Endothelial cell of umbilical vein (primary cell): Measurements from ENCODE around the gene PNLIP. TPM values are rescaled to one million over a fixed set of nuclear protein-coding genes. Genes with fewer than 3 reads are reported as not detected.
A peak's percentile ranks its signal among the peaks of the same experiment; 100 is the strongest.

Experiments used
- BruUV-seq: library from RNA; stranded (reverse); fragments of 400-500 nt; replicated peaks from 2 replicates; lab custom pipeline; 2021; lab: Mats Ljungman, UMichigan
- CTCF ChIA-PET: fragments of 300-600, 350-600 bp; sonication (Branson Sonifier 250); formaldehyde crosslinking; loops from one replicate; lab custom pipeline; 2021; ENCODE audit warnings: antibody characterized with exemption, inconsistent platforms; lab: Charles Lee
- POLR2A ChIA-PET: fragments of 300-600, 350-600 bp; sonication (Branson Sonifier 250); formaldehyde crosslinking; loops from one replicate; lab custom pipeline; 2021; ENCODE audit warnings: antibody characterized with exemption, inconsistent platforms; lab: Charles Lee
- DNase-seq: peaks from one replicate; pipeline ENCODE4 v3.0.0-alpha.2; 2011; ENCODE audit warnings: low read depth, low spot score
- FAIRE-seq: peaks from 2 replicates; lab custom pipeline; 2011; peaks lifted over from hg19 to GRCh38; lab: Jason Lieb, UNC
- H2AFZ ChIP-seq: 2 replicates; pipeline ENCODE4 v1.6.0; 2012; ENCODE audit warnings: low read depth, low read length, control low read depth, inconsistent platforms
- H3K27ac ChIP-seq: 2 replicates; pipeline ENCODE4 v1.5.1; 2011; ENCODE audit warnings: low read depth, mild to moderate bottlenecking, control low read depth, low read length, moderate library complexity; ENCODE audit not compliant: insufficient read depth
- H3K27me3 ChIP-seq, 2 experiments: 2 replicates each; pipeline versions ENCODE4 v1.6.0 to v1.6.1; 2011; ENCODE audit warnings: low read length in 2 of 2, mixed read lengths in 1 of 2; ENCODE audit not compliant: control insufficient read depth in 2 of 2, insufficient read depth in 2 of 2
- H3K36me3 ChIP-seq, 2 experiments: 2 replicates in 1 of 2; 3 replicates in 1 of 2; pipeline ENCODE4 v1.5.1; 2011; ENCODE audit warnings: low read length in 2 of 2, mild to moderate bottlenecking in 1 of 2, moderate library complexity in 1 of 2; ENCODE audit not compliant: control insufficient read depth in 2 of 2, insufficient read depth in 2 of 2; ENCODE audit errors: extremely low read depth in 1 of 2
- H3K4me1 ChIP-seq: 3 replicates; pipeline ENCODE4 v1.5.1; 2011; ENCODE audit warnings: mild to moderate bottlenecking, low read length; ENCODE audit not compliant: control insufficient read depth, insufficient read depth; ENCODE audit errors: extremely low read depth
- H3K4me2 ChIP-seq: 2 replicates; pipeline ENCODE4 v1.6.1; 2011; ENCODE audit warnings: low read length, control low read depth, mixed read lengths; ENCODE audit not compliant: insufficient read depth
- H3K4me3 ChIP-seq, 3 experiments: fragments of 200-600 bp in 1 of 3; sonication (generic), shearing (Covaris generic) in 1 of 3; replicated peaks in 1 of 3; 2 replicates each; pipeline ENCODE4 v1.5.1; 2011 to 2016; ENCODE audit warnings: control low read depth in 3 of 3, low read length in 3 of 3, mild to moderate bottlenecking in 2 of 3, inconsistent platforms in 1 of 3, low read depth in 1 of 3, moderate library complexity in 1 of 3; ENCODE audit not compliant: insufficient read depth in 1 of 3
- H3K79me2 ChIP-seq: 2 replicates; pipeline ENCODE4 v1.6.0; 2012; ENCODE audit warnings: low read length, inconsistent platforms; ENCODE audit not compliant: control insufficient read depth, insufficient read depth
- H3K9ac ChIP-seq: replicated peaks from 2 replicates; pipeline ENCODE3; 2011; ENCODE audit warnings: low read length, control low read depth; ENCODE audit not compliant: insufficient read depth; ENCODE audit errors: extremely low read depth
- H3K9me1 ChIP-seq: replicated peaks from 3 replicates; pipeline ENCODE4 v1.6.0; 2011; ENCODE audit warnings: mild to moderate bottlenecking, low read length; ENCODE audit not compliant: control insufficient read depth, insufficient read depth; ENCODE audit errors: extremely low read depth
- H3K9me3 ChIP-seq: replicated peaks from 2 replicates; pipeline ENCODE4 v1.5.1; 2012; ENCODE audit warnings: low read length, inconsistent platforms; ENCODE audit not compliant: control insufficient read depth, insufficient read depth
- H4K20me1 ChIP-seq: replicated peaks from 2 replicates; pipeline ENCODE3; 2011; ENCODE audit warnings: mild to moderate bottlenecking, low read length; ENCODE audit not compliant: control insufficient read depth, insufficient read depth; ENCODE audit errors: extremely low read depth
- FOS ChIP-seq: IDR thresholded peaks from 2 replicates; pipeline ENCODE4 v1.6.1; 2011; ENCODE audit warnings: mild to moderate bottlenecking, low read length, moderate library complexity, borderline replicate concordance; ENCODE audit not compliant: insufficient read depth
- JUN ChIP-seq: IDR thresholded peaks from 2 replicates; pipeline ENCODE4 v1.6.1; 2011; ENCODE audit warnings: borderline replicate concordance, low read depth; ENCODE audit not compliant: insufficient read length, insufficient read depth
- dilution Hi-C: fragments of 300-500 bp; cut with MboI; formaldehyde crosslinking; loops from one replicate; pipeline ENCODE4 v1.15.0; 2019; ENCODE audit warnings: low sequenced_read_pairs; ENCODE audit not compliant: extremely low pct_ligation_motif_present
- intact Hi-C: fragments of 100-400 bp; cut with micrococcal nuclease; formaldehyde crosslinking; loops from one replicate; pipeline ENCODE4 v1.10.0; 2022
- polyA plus RNA-seq, 4 experiments: library from polyadenylated mRNA; depleted of rRNA in 3 of 4; stranded (reverse) in 3 of 4; unstranded in 1 of 4; fragments of >200 nt; gene quantifications; 2 replicates each; pipeline versions ENCODE4 v1.2.1 to v1.2.3, GENCODE V29; 2011 to 2012; ENCODE audit warnings: missing spikeins in 1 of 4
- total RNA-seq: library from RNA; stranded (reverse); gene quantifications from 2 replicates; pipeline ENCODE4 v1.2.3, GENCODE V29; 2021
- TF ChIP-seq, protein P1 (sequence below), 2 donors: IDR thresholded peaks; 1 replicate in 1 of 2; 2 replicates in 1 of 2; pipeline ENCODE4 v1.5.1; 2011; ENCODE audit warnings: low read length in 2 of 2, mild to moderate bottlenecking in 2 of 2, moderate library complexity in 2 of 2, control low read depth in 1 of 2, inconsistent platforms in 1 of 2, low read depth in 1 of 2; ENCODE audit not compliant: insufficient read depth in 1 of 2; ENCODE audit errors: extremely low read depth in 1 of 2

PNLIP gene
- total and polyA plus RNA-seq, 2 donors (not counting 3 experiments of a cell fraction or from before 2014, with no cell fraction given), result not detected

DNA sequence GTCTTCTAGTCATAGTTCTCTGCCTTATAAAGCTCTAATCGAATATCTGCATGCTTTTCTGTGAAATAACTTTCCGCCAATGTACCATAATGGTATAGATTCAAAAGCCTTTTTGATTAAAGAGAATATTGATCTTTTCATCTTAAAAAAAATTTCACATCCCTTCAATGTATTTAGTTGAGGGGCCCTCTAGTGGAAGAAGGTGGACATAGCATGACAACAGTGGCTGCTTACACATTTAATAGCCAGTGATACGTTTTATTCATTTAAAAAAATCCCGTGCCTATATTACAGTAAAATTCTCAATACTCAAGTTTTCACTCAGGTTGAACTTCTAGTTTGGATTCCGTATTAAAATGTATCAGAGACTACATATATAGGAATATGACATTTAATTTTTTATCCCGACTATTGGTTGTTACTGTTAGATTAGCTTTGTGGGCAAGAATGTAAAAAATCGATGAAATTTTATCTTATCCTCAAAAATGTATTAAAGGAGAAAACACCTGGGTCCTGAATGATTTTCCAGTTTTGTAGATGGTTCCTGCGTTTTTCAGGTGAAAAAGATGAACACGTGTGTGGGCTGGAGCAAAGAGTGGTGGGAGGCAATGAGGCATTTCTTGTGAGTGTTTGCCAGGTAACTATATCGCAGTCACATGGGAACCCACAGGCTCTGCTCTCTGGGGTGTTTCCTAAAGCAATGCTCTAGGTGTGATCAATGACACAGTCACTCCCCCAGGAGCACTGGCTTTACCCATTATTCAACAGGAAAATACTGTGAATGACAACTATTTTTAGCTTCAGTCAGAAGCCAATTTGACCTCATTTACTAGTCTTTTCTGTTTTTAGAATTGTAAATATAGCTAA is 24.1 kb upstream of the PNLIP start:
- POLR2A ChIA-PET, result no interaction called here
- no peak overlapping the region for H3K27ac ChIP-seq
- H3K4me2 ChIP-seq, result no peak overlapping the region
- no peaks in the 10 kb centered on the region for H4K20me1 ChIP-seq
- H3K9ac ChIP-seq, result no peak overlapping the region
- no peak for TF ChIP-seq JUN
- no peak for TF ChIP-seq FOS
- TF ChIP-seq, protein P1, sequence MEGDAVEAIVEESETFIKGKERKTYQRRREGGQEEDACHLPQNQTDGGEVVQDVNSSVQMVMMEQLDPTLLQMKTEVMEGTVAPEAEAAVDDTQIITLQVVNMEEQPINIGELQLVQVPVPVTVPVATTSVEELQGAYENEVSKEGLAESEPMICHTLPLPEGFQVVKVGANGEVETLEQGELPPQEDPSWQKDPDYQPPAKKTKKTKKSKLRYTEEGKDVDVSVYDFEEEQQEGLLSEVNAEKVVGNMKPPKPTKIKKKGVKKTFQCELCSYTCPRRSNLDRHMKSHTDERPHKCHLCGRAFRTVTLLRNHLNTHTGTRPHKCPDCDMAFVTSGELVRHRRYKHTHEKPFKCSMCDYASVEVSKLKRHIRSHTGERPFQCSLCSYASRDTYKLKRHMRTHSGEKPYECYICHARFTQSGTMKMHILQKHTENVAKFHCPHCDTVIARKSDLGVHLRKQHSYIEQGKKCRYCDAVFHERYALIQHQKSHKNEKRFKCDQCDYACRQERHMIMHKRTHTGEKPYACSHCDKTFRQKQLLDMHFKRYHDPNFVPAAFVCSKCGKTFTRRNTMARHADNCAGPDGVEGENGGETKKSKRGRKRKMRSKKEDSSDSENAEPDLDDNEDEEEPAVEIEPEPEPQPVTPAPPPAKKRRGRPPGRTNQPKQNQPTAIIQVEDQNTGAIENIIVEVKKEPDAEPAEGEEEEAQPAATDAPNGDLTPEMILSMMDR (IDR thresholded peaks at IDR 0.05; ENCODE audit: extremely low read depth in 1 of 2, insufficient read depth in 1 of 2, low read depth in 1 of 2, low read length in 2 of 2), result peak; percentile 35 to 56
- intact Hi-C loops (loop anchor here (1.0 kb wide), 1 partner anchor 77 kb away; no protein-coding TSS in a partner anchor), dilution Hi-C loops (no loop called here)
- FAIRE-seq (no peak), DNase-seq (peak; percentile 32)
- no peaks in the 10 kb centered on the region for H3K36me3 ChIP-seq
- CTCF ChIA-PET, result interaction anchor here (0.6 to 1.3 kb wide), 3 partner anchors 11 to 1167 kb away, joined by 3 read pairs; no protein-coding TSS in a partner anchor
- no peaks in the 10 kb centered on the region for H3K79me2 ChIP-seq
- no peaks in the 10 kb centered on the region for H3K9me3 ChIP-seq
- no peak overlapping the region for H3K4me3 ChIP-seq
- no peak overlapping the region for H2AFZ ChIP-seq
- BruUV-seq, result no TSS peak
- no peaks in the 10 kb centered on the region for H3K9me1 ChIP-seq
- H3K27me3 ChIP-seq, result no peaks in the 10 kb centered on the region
- H3K4me1 ChIP-seq, result no peaks in the 10 kb centered on the region
